DOHH2 (cell line): ENCODE results near the gene GCH1.

Experiments used
- H3F3A ChIP-seq: fragments of 200-600 bp; sonication (generic), shearing (Covaris generic); 2 replicates; pipeline ENCODE4 v1.6.0; 2016; ENCODE audit warnings: antibody characterized with exemption, mild to moderate bottlenecking; ENCODE audit not compliant: control insufficient read depth, insufficient read depth
- H3K27ac ChIP-seq: fragments of 200-600 bp; sonication (generic); 2 replicates; pipeline ENCODE4 v1.5.1; 2014; ENCODE audit warnings: low read depth, mild to moderate bottlenecking, low read length, moderate library complexity
- H3K27me3 ChIP-seq: fragments of 200-600 bp; sonication (generic); 2 replicates; pipeline ENCODE4 v1.6.1; 2014; ENCODE audit warnings: mild to moderate bottlenecking, low read length, mixed read lengths; ENCODE audit not compliant: control insufficient read depth
- H3K36me3 ChIP-seq: fragments of 200-600 bp; sonication (generic); 2 replicates; pipeline ENCODE4 v1.6.1; 2014; ENCODE audit warnings: mild to moderate bottlenecking, low read length, moderate library complexity, mixed read lengths; ENCODE audit not compliant: control insufficient read depth
- H3K4me1 ChIP-seq: fragments of 200-600 bp; sonication (generic); 2 replicates; pipeline ENCODE4 v1.6.1; 2014; ENCODE audit warnings: mild to moderate bottlenecking, low read length, mixed read lengths; ENCODE audit not compliant: control insufficient read depth
- H3K4me2 ChIP-seq: fragments of 200-600 bp; sonication (generic); 2 replicates; pipeline ENCODE4 v1.6.0; 2014; ENCODE audit warnings: mild to moderate bottlenecking, low read length, moderate library complexity
- H3K4me3 ChIP-seq: fragments of 200-600 bp; sonication (generic); 2 replicates; pipeline ENCODE4 v1.5.1; 2014; ENCODE audit warnings: mild to moderate bottlenecking, low read length, mixed read lengths
- H3K79me2 ChIP-seq: fragments of 200-600 bp; sonication (generic); 2 replicates; pipeline ENCODE4 v1.6.1; 2014; ENCODE audit warnings: mild to moderate bottlenecking, low read length, mixed read lengths; ENCODE audit not compliant: control insufficient read depth
- H3K9me2 ChIP-seq: fragments of 200-600 bp; sonication (generic); replicated peaks from 2 replicates; pipeline ENCODE4 v1.6.1; 2014; ENCODE audit warnings: mild to moderate bottlenecking, low read length, mixed read lengths; ENCODE audit not compliant: control insufficient read depth
- H3K9me3 ChIP-seq: fragments of 200-600 bp; sonication (generic); 2 replicates; pipeline ENCODE4 v1.6.1; 2014; ENCODE audit warnings: antibody characterized with exemption, low read length, mixed read lengths; ENCODE audit not compliant: control insufficient read depth, insufficient read depth
- H4K20me1 ChIP-seq: fragments of 200-600 bp; sonication (generic); 2 replicates; pipeline ENCODE4 v1.6.0; 2014; ENCODE audit warnings: low read depth, mild to moderate bottlenecking, antibody characterized with exemption, low read length, moderate library complexity; ENCODE audit not compliant: control insufficient read depth, insufficient read depth
- EZH2phosphoT487 ChIP-seq: fragments of 200-600 bp; sonication (generic); IDR thresholded peaks from 2 replicates; pipeline ENCODE4 v1.6.1; 2017; ENCODE audit warnings: borderline replicate concordance, mild to moderate bottlenecking, antibody characterized with exemption, low read length, moderate library complexity, mixed read lengths
- TF ChIP-seq, protein P1 (sequence below): fragments of 200-600 bp; sonication (generic); IDR thresholded peaks from one replicate; pipeline ENCODE4 v1.5.1; 2014; ENCODE audit warnings: antibody characterized with exemption, mild to moderate bottlenecking, low read depth, low read length; ENCODE audit not compliant: poor library complexity, severe bottlenecking

The GCH1 gene

DNA sequence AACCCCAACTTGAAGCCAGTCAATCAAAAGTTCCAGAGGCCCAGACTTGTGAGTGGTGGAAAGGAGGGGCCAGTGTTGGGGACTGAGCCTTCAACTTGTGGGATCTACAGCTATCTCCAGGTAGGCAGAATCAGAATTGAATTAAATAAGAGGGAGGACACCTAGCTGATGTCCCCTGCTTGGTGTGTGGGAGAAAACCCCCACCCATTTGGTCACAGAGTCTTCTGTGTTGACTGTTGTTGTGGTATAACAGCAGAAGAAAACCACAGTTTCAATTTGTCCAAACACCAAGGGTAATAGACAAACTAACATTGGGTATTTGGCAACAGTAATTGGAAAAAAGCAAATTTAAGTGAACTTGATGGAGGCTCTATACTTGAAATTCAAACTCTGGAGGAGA lies 3.4 kb upstream of the GCH1 start:
- Histone ChIP-seq H3F3A (no peaks in the 10 kb centered on the region), H3K79me2 (peaks cover 9% of the 10 kb centered on the region), H3K27me3 (no peaks in the 10 kb centered on the region), H3K9me2 (no peaks in the 10 kb centered on the region), H4K20me1 (no peaks in the 10 kb centered on the region), H3K4me1 (peaks cover 8% of the 10 kb centered on the region), H3K27ac (no peak overlapping the region), H3K36me3 (no peaks in the 10 kb centered on the region), H3K4me2 (no peak overlapping the region), H3K4me3 (no peak overlapping the region), H3K9me3 (no peaks in the 10 kb centered on the region)
- TF ChIP-seq, protein P1, sequence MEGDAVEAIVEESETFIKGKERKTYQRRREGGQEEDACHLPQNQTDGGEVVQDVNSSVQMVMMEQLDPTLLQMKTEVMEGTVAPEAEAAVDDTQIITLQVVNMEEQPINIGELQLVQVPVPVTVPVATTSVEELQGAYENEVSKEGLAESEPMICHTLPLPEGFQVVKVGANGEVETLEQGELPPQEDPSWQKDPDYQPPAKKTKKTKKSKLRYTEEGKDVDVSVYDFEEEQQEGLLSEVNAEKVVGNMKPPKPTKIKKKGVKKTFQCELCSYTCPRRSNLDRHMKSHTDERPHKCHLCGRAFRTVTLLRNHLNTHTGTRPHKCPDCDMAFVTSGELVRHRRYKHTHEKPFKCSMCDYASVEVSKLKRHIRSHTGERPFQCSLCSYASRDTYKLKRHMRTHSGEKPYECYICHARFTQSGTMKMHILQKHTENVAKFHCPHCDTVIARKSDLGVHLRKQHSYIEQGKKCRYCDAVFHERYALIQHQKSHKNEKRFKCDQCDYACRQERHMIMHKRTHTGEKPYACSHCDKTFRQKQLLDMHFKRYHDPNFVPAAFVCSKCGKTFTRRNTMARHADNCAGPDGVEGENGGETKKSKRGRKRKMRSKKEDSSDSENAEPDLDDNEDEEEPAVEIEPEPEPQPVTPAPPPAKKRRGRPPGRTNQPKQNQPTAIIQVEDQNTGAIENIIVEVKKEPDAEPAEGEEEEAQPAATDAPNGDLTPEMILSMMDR = no peak
- TF ChIP-seq EZH2phosphoT487 = no peak

DNA sequence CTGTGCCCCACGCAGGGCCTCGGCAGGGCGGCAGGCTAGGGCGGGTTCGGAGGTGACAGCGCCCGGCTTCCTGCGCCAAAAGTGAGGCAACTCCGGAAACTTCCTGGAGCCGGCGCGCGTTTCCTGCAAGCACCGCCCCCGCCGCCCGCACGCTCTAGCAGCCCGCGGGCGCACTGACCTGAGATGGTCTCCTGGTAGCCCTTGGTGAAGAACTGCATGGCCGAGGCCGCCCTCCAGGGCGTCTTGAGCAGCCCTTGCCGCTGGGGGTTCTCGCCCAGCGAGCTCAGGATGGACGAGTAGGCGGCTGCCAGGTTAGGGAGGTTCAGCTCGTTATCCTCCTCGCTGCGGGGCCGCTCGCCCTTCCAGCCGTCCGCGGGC lies 494 bp downstream of the GCH1 start:
- no peaks in the 10 kb centered on the region for H3K27me3 ChIP-seq
- no peaks in the 10 kb centered on the region for H3K9me2 ChIP-seq
- peaks cover 35% of the 10 kb centered on the region for H3K79me2 ChIP-seq
- no peaks in the 10 kb centered on the region for H3F3A ChIP-seq
- H4K20me1 ChIP-seq = no peaks in the 10 kb centered on the region
- peak overlapping the region; percentile 82 for H3K4me2 ChIP-seq
- H3K9me3 ChIP-seq = no peaks in the 10 kb centered on the region
- H3K4me1 ChIP-seq = peaks cover 17% of the 10 kb centered on the region
- no peaks in the 10 kb centered on the region for H3K36me3 ChIP-seq
- H3K4me3 ChIP-seq = peak overlapping the region; percentile 92
- H3K27ac ChIP-seq = peak overlapping the region; percentile 58
- TF ChIP-seq EZH2phosphoT487 = no peak
- TF ChIP-seq, protein P1 = no peak

DNA sequence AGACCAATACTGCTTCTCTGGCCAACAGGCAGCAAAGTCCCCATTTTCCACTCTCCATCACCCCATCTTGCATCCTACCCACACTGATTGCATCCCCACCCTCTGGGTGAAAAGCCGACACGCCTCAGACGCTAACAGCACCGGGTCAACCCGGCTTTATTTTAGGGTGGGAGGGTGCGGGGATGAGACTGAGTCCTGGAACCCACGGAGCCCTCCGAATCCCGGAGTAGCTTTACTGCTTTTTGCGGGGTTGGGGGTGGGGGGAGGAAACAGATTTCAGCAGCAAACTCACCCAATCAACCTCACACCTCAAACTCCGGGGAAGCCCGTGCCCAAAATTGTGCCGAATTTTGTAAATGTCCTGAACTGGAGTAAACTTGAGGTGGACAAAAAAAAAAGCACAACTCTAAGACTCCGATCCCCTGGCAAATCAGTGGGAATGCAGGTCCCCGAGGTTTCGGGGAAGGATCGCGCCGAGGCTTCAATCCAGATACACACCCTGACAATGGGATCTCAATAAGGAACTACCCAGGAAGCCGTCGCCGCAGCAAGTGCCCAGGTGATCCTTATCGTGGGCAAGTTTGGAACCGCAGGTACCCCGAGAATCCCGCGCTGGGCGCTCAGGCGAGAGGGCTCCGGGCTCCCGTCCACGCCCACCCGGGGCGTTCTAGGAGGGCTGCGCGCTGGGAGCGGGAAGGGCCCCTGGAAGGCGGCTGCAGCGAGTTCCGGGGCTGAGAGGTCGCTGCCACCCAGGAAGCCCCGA lies 1.1 kb downstream of the GCH1 start:
- H3F3A ChIP-seq = no peaks in the 10 kb centered on the region
- peaks cover 17% of the 10 kb centered on the region for H3K4me1 ChIP-seq
- H3K27me3 ChIP-seq = no peaks in the 10 kb centered on the region
- no peaks in the 10 kb centered on the region for H3K9me2 ChIP-seq
- peak overlapping the region; percentile 82 for H3K4me2 ChIP-seq
- no peaks in the 10 kb centered on the region for H3K9me3 ChIP-seq
- no peaks in the 10 kb centered on the region for H3K36me3 ChIP-seq
- H4K20me1 ChIP-seq = no peaks in the 10 kb centered on the region
- peak overlapping the region; percentile 58 for H3K27ac ChIP-seq
- TF ChIP-seq, protein P1 = no peak
- no peak for TF ChIP-seq EZH2phosphoT487
- H3K4me3 ChIP-seq = peak overlapping the region; percentile 92
- peaks cover 35% of the 10 kb centered on the region for H3K79me2 ChIP-seq
